GM19452 (cell line): ENCODE results near the gene AGAP1.
"Not testable (repeated sequence)": the region's sequence is repeated elsewhere in the genome, so short reads cannot be mapped to it uniquely, and the experiment has no call there.

Experiments used
- ATAC-seq: cut with Tn5 transposase; IDR thresholded peaks from one replicate; pipeline ENCODE4 v1.9.1; 2021; ENCODE audit not compliant: unreplicated experiment

The AGAP1 gene

GRCh38 chr2:236073867-236074655 is 580.2 kb downstream of the AGAP1 start:
- no peak for ATAC-seq

GRCh38 chr2:236075802-236076201 is 582.0 kb downstream of the AGAP1 start:
- no peak for ATAC-seq

GRCh38 chr2:236078297-236079255 is 584.7 kb downstream of the AGAP1 start:
- ATAC-seq = no peak

GRCh38 chr2:236080412-236080811 is 586.6 kb downstream of the AGAP1 start:
- no peak for ATAC-seq

GRCh38 chr2:236081171-236081570 is 587.3 kb downstream of the AGAP1 start:
- no peak for ATAC-seq

- ATAC-seq = no peak
These were observed 588.2 kb downstream of the AGAP1 start for GRCh38 chr2:236082061-236082460.

- no peak for ATAC-seq
These were observed 590.1 kb downstream of the AGAP1 start for GRCh38 chr2:236083934-236084333.

- no peak for ATAC-seq
These were observed 591.4 kb downstream of the AGAP1 start for GRCh38 chr2:236085211-236085610.

- ATAC-seq = no peak
These were observed 591.8 kb downstream of the AGAP1 start for GRCh38 chr2:236085647-236086046.

- ATAC-seq = no peak
These were observed 592.6 kb downstream of the AGAP1 start for GRCh38 chr2:236086403-236086970.

- no peak for ATAC-seq
These were observed 593.2 kb downstream of the AGAP1 start for GRCh38 chr2:236086971-236087465.

GRCh38 chr2:236088368-236089057 is 594.7 kb downstream of the AGAP1 start:
- no peak for ATAC-seq

- ATAC-seq = no peak
These were observed 595.6 kb downstream of the AGAP1 start for GRCh38 chr2:236089271-236090026.

- ATAC-seq = no peak
These were observed 596.2 kb downstream of the AGAP1 start for GRCh38 chr2:236090027-236090382.

GRCh38 chr2:236090826-236091225 is 597.0 kb downstream of the AGAP1 start:
- ATAC-seq = not testable (repeated sequence)

GRCh38 chr2:236092714-236093113 is 598.9 kb downstream of the AGAP1 start:
- no peak for ATAC-seq

GRCh38 chr2:236093134-236093533 is 599.3 kb downstream of the AGAP1 start:
- no peak for ATAC-seq

GRCh38 chr2:236095504-236095903 is 601.7 kb downstream of the AGAP1 start:
- ATAC-seq = no peak

- no peak for ATAC-seq
These were observed 607.6 kb downstream of the AGAP1 start for GRCh38 chr2:236101311-236101950.

- ATAC-seq = no peak
These were observed 609.1 kb downstream of the AGAP1 start for GRCh38 chr2:236102971-236103370.
